IPS-18a (cell line): ENCODE data around the gene GOLGA8T.
"Not testable (repeated sequence)": the region's sequence is repeated elsewhere in the genome, so short reads cannot be mapped to it uniquely, and the experiment has no call there.

ENCODE experiments used
- H3K27ac ChIP-seq: one replicate; pipeline ENCODE4 v1.5.1; 2013; ENCODE audit warnings: low read length
- H3K27me3 ChIP-seq: one replicate; pipeline ENCODE4 v1.6.1; 2013; ENCODE audit warnings: mild to moderate bottlenecking, low read length; ENCODE audit not compliant: control insufficient read depth, insufficient read depth
- H3K36me3 ChIP-seq: one replicate; pipeline ENCODE4 v1.6.1; 2013; ENCODE audit warnings: low read depth, low read length; ENCODE audit not compliant: control insufficient read depth
- H3K4me1 ChIP-seq: one replicate; pipeline ENCODE4 v1.6.1; 2013; ENCODE audit warnings: low read depth, low read length; ENCODE audit not compliant: control insufficient read depth
- H3K4me3 ChIP-seq: one replicate; pipeline ENCODE4 v1.5.1; 2013; ENCODE audit warnings: low read length
- H3K9ac ChIP-seq: one replicate; pipeline ENCODE4 v1.6.1; 2013; ENCODE audit warnings: mild to moderate bottlenecking, low read length, moderate library complexity
- H3K9me3 ChIP-seq: one replicate; pipeline ENCODE4 v1.6.1; 2013; ENCODE audit warnings: low read depth, low read length; ENCODE audit not compliant: control insufficient read depth

The GOLGA8T gene

GRCh38 chr15:30192119-30192745, 57.4 kb downstream of the GOLGA8T start:
- H3K4me1 ChIP-seq, H3K9ac ChIP-seq, H3K4me3 ChIP-seq, H3K27ac ChIP-seq, H3K9me3 ChIP-seq, H3K27me3 ChIP-seq, H3K36me3 ChIP-seq: not testable (repeated sequence)

GRCh38 chr15:30192892-30193291, 58.0 kb downstream of the GOLGA8T start:
- not testable (repeated sequence) for H3K4me1 ChIP-seq, H3K9me3 ChIP-seq, H3K27ac ChIP-seq, H3K9ac ChIP-seq, H3K4me3 ChIP-seq, H3K36me3 ChIP-seq, H3K27me3 ChIP-seq
